ENCODE results near the gene GRK7. TPM values are rescaled to one million over a fixed set of nuclear protein-coding genes. Genes with fewer than 3 reads are reported as not detected.

The GRK7 gene
- total RNA-seq, 4 donors from 2014 or later, result 0.16 TPM; not detected in 3

- 79 to 81% methylated on average over 3 of the region's 3 CpGs for WGBS, 2 donors (ENCODE audit: low coverage in 1 of 2)
- in situ Hi-C loops (cut with MboI; ENCODE audit: low pct_ligation_motif_present in 1 of 4, low pct_unique_long_range_greater_than_20kb in 1 of 4, low sequenced_read_pairs in 3 of 4) (no loop called here), intact Hi-C loops (cut with DNase I; ENCODE audit: low total_unique reads) (no loop called here)
- no peak for TF ChIP-seq POLR2A (IDR thresholded peaks at IDR 0.05)
- TF ChIP-seq EP300 (IDR thresholded peaks at IDR 0.05; ENCODE audit: low read depth), result no peak
- no peak for TF ChIP-seq CTCF (IDR thresholded peaks at IDR 0.05)
- no peak for TF ChIP-seq POLR2AphosphoS5 (IDR thresholded peaks at IDR 0.05)
- Histone ChIP-seq H3K4me1 (no peaks in the 10 kb centered on the region), H3K36me3 (no peaks in the 10 kb centered on the region), H3K27me3 (no peaks in the 10 kb centered on the region), H3K9me3 (no peaks in the 10 kb centered on the region), H3K4me3 (no peak overlapping the region), H3K27ac (no peak overlapping the region)
- no peak for DNase-seq
Observed at GRCh38 chr3:141811348-141811747, 48.1 kb downstream of the GRK7 start.

- H3K4me1 ChIP-seq, result no peaks in the 10 kb centered on the region
- H3K9me3 ChIP-seq, result no peaks in the 10 kb centered on the region
- TF ChIP-seq POLR2A (IDR thresholded peaks at IDR 0.05) (no peak), POLR2AphosphoS5 (IDR thresholded peaks at IDR 0.05) (no peak), CTCF (IDR thresholded peaks at IDR 0.05) (no peak), EP300 (IDR thresholded peaks at IDR 0.05; ENCODE audit: low read depth) (no peak)
- whole genome bisulfite sequencing, 2 donors (ENCODE audit: low coverage in 1 of 2), result 82 to 86% methylated on average over 5 of the region's 5 CpGs
- DNase-seq, result no peak
- peaks cover 5% of the 10 kb centered on the region for H3K27me3 ChIP-seq
- no peak overlapping the region for H3K4me3 ChIP-seq
- intact Hi-C loops (cut with DNase I; ENCODE audit: low total_unique reads) (no loop called here), in situ Hi-C loops (cut with MboI; ENCODE audit: low pct_ligation_motif_present in 1 of 4, low pct_unique_long_range_greater_than_20kb in 1 of 4, low sequenced_read_pairs in 3 of 4) (no loop called here)
- no peaks in the 10 kb centered on the region for H3K36me3 ChIP-seq
- H3K27ac ChIP-seq, result no peak overlapping the region
Observed at GRCh38 chr3:141812084-141812483, 48.9 kb downstream of the GRK7 start.

DNA sequence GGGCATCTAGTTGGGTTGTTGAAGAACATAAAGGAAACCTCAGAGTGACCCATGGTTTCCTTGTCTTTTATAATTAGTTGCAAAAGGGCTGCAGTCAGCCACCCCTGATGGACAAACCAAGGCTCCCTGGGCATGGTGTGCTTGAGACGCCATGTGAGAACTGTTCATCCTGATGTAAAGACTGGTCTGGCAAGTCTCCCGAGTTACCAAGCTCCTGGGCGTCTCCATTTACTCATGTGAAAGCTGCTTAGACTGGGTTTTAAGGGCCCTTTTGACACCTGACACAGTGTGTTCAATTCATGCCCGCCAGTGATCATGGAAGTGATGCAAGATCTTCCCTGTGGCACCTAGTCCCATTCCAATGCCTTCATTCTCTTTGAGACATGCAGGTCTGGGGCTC lies 49.4 kb downstream of the GRK7 start:
- WGBS, 2 donors (ENCODE audit: low coverage in 1 of 2), result 63% methylated on average over 4 of the region's 4 CpGs; no CpG with 5 or more reads in 1 of the 2 donors
- Histone ChIP-seq H3K36me3 (no peaks in the 10 kb centered on the region), H3K4me1 (no peaks in the 10 kb centered on the region), H3K27me3 (peaks cover 7% of the 10 kb centered on the region), H3K9me3 (no peaks in the 10 kb centered on the region), H3K4me3 (no peak overlapping the region), H3K27ac (no peak overlapping the region)
- intact Hi-C loops (cut with DNase I; ENCODE audit: low total_unique reads) (no loop called here), in situ Hi-C loops (cut with MboI; ENCODE audit: low pct_ligation_motif_present in 1 of 4, low pct_unique_long_range_greater_than_20kb in 1 of 4, low sequenced_read_pairs in 3 of 4) (no loop called here)
- DNase-seq, result no peak
- no peak for TF ChIP-seq POLR2AphosphoS5 (IDR thresholded peaks at IDR 0.05)
- TF ChIP-seq EP300 (IDR thresholded peaks at IDR 0.05; ENCODE audit: low read depth), result no peak
- no peak for TF ChIP-seq CTCF (IDR thresholded peaks at IDR 0.05)
- TF ChIP-seq POLR2A (IDR thresholded peaks at IDR 0.05), result no peak

Small RNA genes lying within 50 kb of the gene (small RNA-seq; reads per million reads assigned to genes)
- gene AC112771.1, result 0 reads per million in 4 donors

Other genes with a start within 250 kb of the GRK7 start
- gene RNF7, start 25.1 kb upstream of the GRK7 start, total RNA-seq, result 100 to 1,000 TPM in 1 of 4 donors, 10 to 100 TPM in 3; 23.7 to 122 (median 58.5) TPM
- 100 to 1,000 TPM in 3 of 4 donors, 10 to 100 TPM in 1; 79.6 to 251 (median 196) TPM for gene ATP1B3, start 113.2 kb downstream of the GRK7 start, total RNA-seq

Measured in transverse colon (tissue), 4 donors.